Peyer's patch (tissue), 4 donors: ENCODE data around the gene ZBTB22. TPM values are rescaled to one million over a fixed set of nuclear protein-coding genes. Genes with fewer than 3 reads are reported as not detected.
A peak's percentile ranks its signal among the peaks of the same experiment; 100 is the strongest.

Experiments used
- DNase-seq, 3 donors: peaks; one replicate each; pipeline ENCODE4 v3.0.0-alpha.2; 2017 to 2019
- H3K27ac ChIP-seq, 4 donors: fragments of 200-600 bp; sonication (generic); one replicate each; pipeline ENCODE4 v1.5.1; 2016 to 2019
- H3K27me3 ChIP-seq, 2 donors: fragments of 200-600 bp; sonication (generic); one replicate each; pipeline ENCODE4 v1.5.1; 2019
- H3K36me3 ChIP-seq, 3 donors: fragments of 200-600 bp; sonication (generic); one replicate each; pipeline ENCODE4 v1.5.1; 2016 to 2019
- H3K4me1 ChIP-seq, 4 donors: fragments of 200-600 bp; sonication (generic); one replicate each; pipeline ENCODE4 v1.5.1; 2016 to 2019
- H3K4me3 ChIP-seq, 4 donors: fragments of 200-600 bp; sonication (generic); 1 replicate in 3 of 4; 2 replicates in 1 of 4; pipeline ENCODE4 v1.5.1; 2016 to 2019; ENCODE audit warnings: mild to moderate bottlenecking in 1 of 4
- H3K9me3 ChIP-seq, 4 donors: fragments of 200-600 bp; sonication (generic); one replicate each; pipeline ENCODE4 v1.5.1; 2016 to 2019; ENCODE audit warnings: mild to moderate bottlenecking in 1 of 4
- POLR2A ChIP-seq, 2 donors: fragments of 450-650 bp; IDR thresholded peaks; one replicate each; pipeline ENCODE4 v1.5.1; 2017; ENCODE audit warnings: antibody characterized with exemption in 2 of 2, mild to moderate bottlenecking in 2 of 2, moderate library complexity in 2 of 2
- total RNA-seq, 4 donors: library from RNA; depleted of rRNA; stranded (reverse); fragments of >200 nt; gene quantifications; one replicate each; pipeline ENCODE4 v1.1.0, GENCODE V29; 2016
- TF ChIP-seq, protein P1 (sequence below), 6 experiments: fragments of 450-650 bp in 4 of 6; fragments of 200-600 bp in 2 of 6; sonication (generic) in 1 of 6; IDR thresholded peaks; one replicate each; pipeline ENCODE4 v1.5.1; 2017 to 2019; ENCODE audit warnings: antibody characterized with exemption in 6 of 6, mild to moderate bottlenecking in 3 of 6, moderate library complexity in 1 of 6

ZBTB22 gene
- total RNA-seq, 4 donors from 2014 or later: 11.6 to 27.6 (median 20.2) TPM

DNA sequence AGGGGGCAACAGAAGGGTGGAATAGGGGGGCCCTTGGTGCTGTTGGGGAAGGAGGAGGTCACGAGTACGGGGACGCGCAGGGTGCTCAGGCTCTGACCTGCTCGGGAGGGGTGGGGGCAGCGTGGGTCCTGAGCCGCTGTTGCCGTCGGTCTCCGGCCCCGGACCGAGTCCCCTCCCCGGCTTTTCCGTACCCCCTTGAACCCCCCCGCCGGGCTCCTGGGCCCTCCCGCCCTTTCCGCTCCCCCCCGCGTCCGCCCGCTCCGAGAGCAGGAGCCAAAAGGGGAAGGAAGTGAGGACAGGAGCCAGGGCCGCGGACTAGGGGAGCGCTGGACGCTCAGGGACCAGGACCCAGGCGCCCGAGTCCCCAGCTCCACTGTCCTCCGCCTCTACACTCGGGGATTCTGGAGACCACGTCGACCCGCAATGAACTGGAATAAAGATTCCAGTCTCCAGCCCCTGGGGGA lies 18.7 kb downstream of the ZBTB22 start, which contains the start of gene RGL2:
Gene RGL2, minus strand, starts transcription at position 170 of the 464 bp plus-strand sequence. CDS start 332 bp downstream, outside the sequence.
- peak; percentile 83 to 93 (median 88) for DNase-seq
- peaks cover 0 to 35% (median 0%) of the 10 kb centered on the region in 3 donors for H3K36me3 ChIP-seq
- no peaks in the 10 kb centered on the region for H3K27me3 ChIP-seq
- no peaks in the 10 kb centered on the region for H3K9me3 ChIP-seq
- H3K4me1 ChIP-seq: peaks cover 0 to 22% (median 6%) of the 10 kb centered on the region in 4 donors
- peak within 1 kb of the TSS; percentile 93 to 96 (median 95) for H3K27ac ChIP-seq
- peak within 1 kb of the TSS; percentile 69 to 89 (median 80) for H3K4me3 ChIP-seq
- TF ChIP-seq POLR2A (IDR thresholded peaks at IDR 0.05): no peak
- TF ChIP-seq, protein P1, sequence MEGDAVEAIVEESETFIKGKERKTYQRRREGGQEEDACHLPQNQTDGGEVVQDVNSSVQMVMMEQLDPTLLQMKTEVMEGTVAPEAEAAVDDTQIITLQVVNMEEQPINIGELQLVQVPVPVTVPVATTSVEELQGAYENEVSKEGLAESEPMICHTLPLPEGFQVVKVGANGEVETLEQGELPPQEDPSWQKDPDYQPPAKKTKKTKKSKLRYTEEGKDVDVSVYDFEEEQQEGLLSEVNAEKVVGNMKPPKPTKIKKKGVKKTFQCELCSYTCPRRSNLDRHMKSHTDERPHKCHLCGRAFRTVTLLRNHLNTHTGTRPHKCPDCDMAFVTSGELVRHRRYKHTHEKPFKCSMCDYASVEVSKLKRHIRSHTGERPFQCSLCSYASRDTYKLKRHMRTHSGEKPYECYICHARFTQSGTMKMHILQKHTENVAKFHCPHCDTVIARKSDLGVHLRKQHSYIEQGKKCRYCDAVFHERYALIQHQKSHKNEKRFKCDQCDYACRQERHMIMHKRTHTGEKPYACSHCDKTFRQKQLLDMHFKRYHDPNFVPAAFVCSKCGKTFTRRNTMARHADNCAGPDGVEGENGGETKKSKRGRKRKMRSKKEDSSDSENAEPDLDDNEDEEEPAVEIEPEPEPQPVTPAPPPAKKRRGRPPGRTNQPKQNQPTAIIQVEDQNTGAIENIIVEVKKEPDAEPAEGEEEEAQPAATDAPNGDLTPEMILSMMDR (IDR thresholded peaks at IDR 0.05): no peak

DNA sequence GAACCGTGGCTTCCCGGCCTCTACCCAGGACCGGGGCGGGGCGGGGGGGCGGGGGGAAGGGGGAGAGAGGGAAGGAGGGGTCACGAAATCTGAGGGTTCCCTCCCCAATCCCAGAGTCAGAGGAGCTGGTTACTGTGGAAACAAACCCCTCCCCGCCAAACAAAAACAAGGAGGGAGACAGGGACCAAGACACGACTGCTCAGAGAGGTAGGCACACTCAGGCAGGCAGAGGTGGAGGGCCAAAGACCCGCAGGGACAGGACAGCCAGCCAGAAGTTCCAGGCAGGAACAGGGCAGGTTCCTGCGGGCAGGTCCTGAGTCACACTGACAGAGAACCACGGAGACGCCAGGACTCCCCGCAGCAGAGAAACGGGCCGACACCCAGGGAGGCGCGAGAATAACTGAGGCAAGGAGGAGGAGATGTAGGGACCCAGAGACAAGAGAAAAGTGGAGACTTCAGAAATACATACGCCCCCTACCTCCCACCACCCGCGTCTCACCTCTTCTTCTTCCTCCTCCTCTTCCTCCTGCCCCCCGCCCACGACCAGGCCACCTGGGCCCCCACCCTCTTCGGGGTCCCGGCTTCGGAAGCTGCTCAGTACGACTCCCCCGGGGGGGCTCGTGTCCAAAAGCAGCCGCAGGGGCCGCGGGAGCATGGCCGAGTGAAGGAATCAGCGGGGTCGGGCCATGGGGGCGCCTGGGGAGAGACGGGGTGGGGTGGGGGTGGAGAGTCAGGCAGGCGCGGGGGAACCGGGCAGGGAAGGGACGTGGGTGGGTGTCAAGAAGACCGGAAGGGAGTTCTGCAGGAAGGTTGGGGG lies 19.4 kb downstream of the ZBTB22 start:
- H3K27ac ChIP-seq: peak overlapping the region; percentile 93 to 96 (median 95)
- H3K27me3 ChIP-seq: no peaks in the 10 kb centered on the region
- TF ChIP-seq POLR2A (IDR thresholded peaks at IDR 0.05): peak in 1 of 2 donors; percentile 23
- TF ChIP-seq, protein P1 (IDR thresholded peaks at IDR 0.05): no peak
- peaks cover 0 to 22% (median 6%) of the 10 kb centered on the region in 4 donors for H3K4me1 ChIP-seq
- no peaks in the 10 kb centered on the region for H3K9me3 ChIP-seq
- peak; percentile 62 to 82 (median 67) for DNase-seq
- H3K4me3 ChIP-seq: peak overlapping the region; percentile 69 to 89 (median 80)
- H3K36me3 ChIP-seq: peaks cover 0 to 35% (median 0%) of the 10 kb centered on the region in 3 donors

- peak overlapping the region; percentile 93 to 96 (median 95) for H3K27ac ChIP-seq
- H3K9me3 ChIP-seq: no peaks in the 10 kb centered on the region
- H3K36me3 ChIP-seq: peaks cover 0 to 35% (median 0%) of the 10 kb centered on the region in 3 donors
- H3K4me3 ChIP-seq: peak overlapping the region; percentile 69 to 89 (median 80)
- DNase-seq: peak; percentile 41 to 66 (median 63)
- TF ChIP-seq, protein P1 (IDR thresholded peaks at IDR 0.05): no peak
- no peak for TF ChIP-seq POLR2A (IDR thresholded peaks at IDR 0.05)
- no peaks in the 10 kb centered on the region for H3K27me3 ChIP-seq
- H3K4me1 ChIP-seq: peaks cover 0 to 22% (median 6%) of the 10 kb centered on the region in 4 donors
Measured at GRCh38 chr6:33297406-33297955, 20.1 kb downstream of the ZBTB22 start.

GRCh38 chr6:33296797-33297405 lies 20.6 kb downstream of the ZBTB22 start:
- no peak for TF ChIP-seq POLR2A (IDR thresholded peaks at IDR 0.05)
- TF ChIP-seq, protein P1 (IDR thresholded peaks at IDR 0.05): no peak
- peaks cover 0 to 22% (median 6%) of the 10 kb centered on the region in 4 donors for H3K4me1 ChIP-seq

GRCh38 chr6:33295621-33296369 lies 21.7 kb downstream of the ZBTB22 start:
- no peaks in the 10 kb centered on the region for H3K27me3 ChIP-seq
- H3K9me3 ChIP-seq: no peaks in the 10 kb centered on the region
- no peak overlapping the region for H3K4me3 ChIP-seq
- peaks cover 0 to 21% (median 6%) of the 10 kb centered on the region in 4 donors for H3K4me1 ChIP-seq
- TF ChIP-seq, protein P1 (IDR thresholded peaks at IDR 0.05): no peak
- TF ChIP-seq POLR2A (IDR thresholded peaks at IDR 0.05): no peak
- no peak overlapping the region for H3K27ac ChIP-seq
- DNase-seq: no peak
- peaks cover 0 to 42% (median 0%) of the 10 kb centered on the region in 3 donors for H3K36me3 ChIP-seq

More at GRCh38 chr6:33296797-33297405, 20.6 kb downstream of the ZBTB22 start:
- H3K27me3 ChIP-seq: no peaks in the 10 kb centered on the region
- peaks cover 0 to 35% (median 0%) of the 10 kb centered on the region in 3 donors for H3K36me3 ChIP-seq
- DNase-seq: no peak
- no peaks in the 10 kb centered on the region for H3K9me3 ChIP-seq
- H3K27ac ChIP-seq: peak overlapping the region; percentile 93 to 96 (median 95)
- H3K4me3 ChIP-seq: peak overlapping the region in 3 of 4 donors; percentile 69 to 89 (median 86)
